Left lobe of liver (tissue), 2 donors: ENCODE data around the gene RADIL. TPM values are rescaled to one million over a fixed set of nuclear protein-coding genes. Genes with fewer than 3 reads are reported as not detected.

ENCODE experiments used
- ATAC-seq: fragments of 200-7000 bp; cut with Tn5 transposase; one replicate; pipeline ENCODE4 v1.9.1; 2020; ENCODE audit warnings: mild to moderate bottlenecking, moderate library complexity
- DNase-seq: peaks from one replicate; pipeline ENCODE4 v3.0.0-alpha.2; 2020; ENCODE audit warnings: low spot score
- total RNA-seq: library from RNA; stranded (reverse); gene quantifications from one replicate; pipeline ENCODE4 v1.2.1, GENCODE V29; 2021
- donor health status: DM: no; HTN: no; CAD: no; lungs with moderate emphysema.
- donor health status: DM: no; HTN: yes; CAD: no.

Gene RADIL
- total RNA-seq, 1 donor from 2014 or later: 0.40 TPM

- no peak for DNase-seq
- ATAC-seq: no peak
Observed at GRCh38 chr7:4759211-4759610, 124.3 kb downstream of the RADIL start.

GRCh38 chr7:4758791-4759190 lies 124.7 kb downstream of the RADIL start:
- DNase-seq: no peak

GRCh38 chr7:4758111-4758510 lies 125.4 kb downstream of the RADIL start:
- ATAC-seq (no peak), DNase-seq (no peak)

More at GRCh38 chr7:4758791-4759190, 124.7 kb downstream of the RADIL start:
- no peak for ATAC-seq

GRCh38 chr7:4755045-4755444 lies 128.5 kb downstream of the RADIL start:
- DNase-seq (no peak), ATAC-seq (no peak)

- ATAC-seq: no peak
- DNase-seq: no peak
Observed at GRCh38 chr7:4754433-4755010, 129.0 kb downstream of the RADIL start.

- ATAC-seq (peak; percentile 95), DNase-seq (peak; percentile 83)
Observed at GRCh38 chr7:4753598-4754432, 129.7 kb downstream of the RADIL start.

GRCh38 chr7:4751398-4751947 lies 132.0 kb downstream of the RADIL start:
- DNase-seq (no peak), ATAC-seq (no peak)

GRCh38 chr7:4749798-4750197 lies 133.7 kb downstream of the RADIL start:
- no peak for DNase-seq
- no peak for ATAC-seq

GRCh38 chr7:4749363-4749762 lies 134.2 kb downstream of the RADIL start:
- ATAC-seq (no peak), DNase-seq (no peak)

Other genes with a start within 250 kb of the RADIL start
- gene FOXK1, start 201.4 kb downstream of the RADIL start, total RNA-seq: 8.4 TPM
- 13.2 TPM for gene AP5Z1, start 108.1 kb downstream of the RADIL start, total RNA-seq
- gene PAPOLB, start 21.7 kb downstream of the RADIL start, total RNA-seq: not detected
- not detected for gene MMD2, start 75.5 kb upstream of the RADIL start, total RNA-seq
- 4.7 TPM for gene RBAK, start 162.1 kb upstream of the RADIL start, total RNA-seq